G401.6 (cell line): ENCODE results near the gene GPR62.

Source experiments
- FAIRE-seq: peaks from 2 replicates; lab custom pipeline; 2012; peaks lifted over from hg19 to GRCh38; lab: Jason Lieb, UNC

Gene GPR62

GRCh38 chr3:51938780-51939425 lies 16.3 kb upstream of the GPR62 start:
- no peak for FAIRE-seq

GRCh38 chr3:51940648-51941462 lies 14.3 kb upstream of the GPR62 start:
- no peak for FAIRE-seq

- FAIRE-seq: no peak
These were observed 13.8 kb upstream of the GPR62 start for GRCh38 chr3:51941463-51941797.

- peak; percentile 100 for FAIRE-seq
These were observed 13.2 kb upstream of the GPR62 start, which contains the start of the genes PARP3 and RRP9 for GRCh38 chr3:51941798-51942602. Gene PARP3 (plus strand): TSS chr3:51942363. CDS start chr3:51943356, 993 bp downstream. Gene RRP9 (minus strand): TSS chr3:51941904. CDS start chr3:51941867, 37 bp downstream.

- FAIRE-seq: no peak
These were observed 12.4 kb upstream of the GPR62 start for GRCh38 chr3:51942603-51943450.

- FAIRE-seq: no peak
These were observed 11.5 kb upstream of the GPR62 start for GRCh38 chr3:51943451-51944391.

- FAIRE-seq: no peak
These were observed 10.6 kb upstream of the GPR62 start for GRCh38 chr3:51944451-51945021.

- FAIRE-seq: no peak
These were observed 9.9 kb upstream of the GPR62 start for GRCh38 chr3:51945031-51945840.

- FAIRE-seq: no peak
These were observed 9.1 kb upstream of the GPR62 start for GRCh38 chr3:51945926-51946705.

- no peak for FAIRE-seq
These were observed 8.4 kb upstream of the GPR62 start for GRCh38 chr3:51946796-51947195.

- no peak for FAIRE-seq
These were observed 7.8 kb upstream of the GPR62 start for GRCh38 chr3:51947215-51947900.

- no peak for FAIRE-seq
These were observed 7.1 kb upstream of the GPR62 start for GRCh38 chr3:51948016-51948580.

GRCh38 chr3:51949121-51949520 lies 6.1 kb upstream of the GPR62 start:
- FAIRE-seq: no peak

- no peak for FAIRE-seq
These were observed 4.3 kb upstream of the GPR62 start for GRCh38 chr3:51950899-51951298.

- FAIRE-seq: no peak
These were observed 1.7 kb upstream of the GPR62 start for GRCh38 chr3:51953445-51953844.

- no peak for FAIRE-seq
These were observed 1.1 kb upstream of the GPR62 start for GRCh38 chr3:51954105-51954504.

GRCh38 chr3:51954713-51955112 lies 468 bp upstream of the GPR62 start:
- FAIRE-seq: no peak
